Gastrocnemius medialis (tissue), 4 donors: ENCODE measurements around the gene CFAP92. TPM values are rescaled to one million over a fixed set of nuclear protein-coding genes. Genes with fewer than 3 reads are reported as not detected.

Source experiments
- ATAC-seq, 2 donors: fragments of 150-250 bp; one replicate each; pipeline ENCODE4 v1.9.1; 2016
- DNase-seq, 2 donors: peaks; one replicate each; pipeline ENCODE4 v3.0.0-alpha.2; 2019
- H3K27ac ChIP-seq, 4 donors: fragments of 200-600 bp; sonication (generic); 1 replicate in 1 of 4; 2 replicates in 3 of 4; pipeline ENCODE4 v1.5.1; 2016 to 2018; ENCODE audit warnings: mild to moderate bottlenecking in 2 of 4, moderate library complexity in 1 of 4
- H3K27me3 ChIP-seq, 3 donors: fragments of 200-600 bp; sonication (generic) in 2 of 3; 1 replicate in 1 of 3; 2 replicates in 2 of 3; pipeline versions ENCODE4 v1.5.1 to v1.6.0; 2016 to 2019; ENCODE audit warnings: mild to moderate bottlenecking in 1 of 3, moderate library complexity in 1 of 3
- H3K36me3 ChIP-seq, 2 donors: fragments of 200-600 bp; sonication (generic) in 1 of 2; one replicate each; pipeline ENCODE4 v1.5.1; 2017 to 2018
- H3K4me1 ChIP-seq, 2 donors: fragments of 200-600 bp; sonication (generic) in 1 of 2; one replicate each; pipeline ENCODE4 v1.5.1; 2016 to 2017; ENCODE audit warnings: mild to moderate bottlenecking in 2 of 2
- H3K4me3 ChIP-seq, 4 donors: fragments of 200-600 bp; sonication (generic) in 3 of 4; 1 replicate in 1 of 4; 2 replicates in 3 of 4; pipeline ENCODE4 v1.5.1; 2016 to 2019; ENCODE audit warnings: mild to moderate bottlenecking in 2 of 4
- H3K9me3 ChIP-seq, 3 donors: fragments of 200-600 bp; sonication (generic) in 2 of 3; 1 replicate in 1 of 3; 2 replicates in 2 of 3; pipeline ENCODE4 v1.5.1; 2016 to 2019
- CTCF ChIP-seq, 5 experiments: fragments of 450-650 bp in 3 of 5; fragments of 200-600 bp in 2 of 5; sonication (generic) in 2 of 5; IDR thresholded peaks in 4 of 5; conservative IDR thresholded peaks in 1 of 5; 1 replicate in 4 of 5; 2 replicates in 1 of 5; pipeline ENCODE4 v1.5.1; 2016 to 2019; ENCODE audit warnings: antibody characterized with exemption in 5 of 5, mild to moderate bottlenecking in 3 of 5, moderate library complexity in 3 of 5
- POLR2A ChIP-seq, 2 donors: fragments of 450-650 bp; IDR thresholded peaks; one replicate each; pipeline ENCODE4 v1.6.1; 2017; ENCODE audit warnings: antibody characterized with exemption in 2 of 2, mild to moderate bottlenecking in 2 of 2, moderate library complexity in 2 of 2
- in situ Hi-C, 4 donors: fragments of 200-750 bp; cut with MboI; loops; one replicate each; pipeline versions ENCODE4 v1.15.0 to v1.8.0; 2017; ENCODE audit warnings: low sequenced_read_pairs in 4 of 4
- intact Hi-C: fragments of 100-400 bp; cut with DNase I; formaldehyde crosslinking; loops from one replicate; pipeline ENCODE4 v1.15.1; 2023; ENCODE audit warnings: low total_unique reads
- total RNA-seq, 4 donors: library from RNA; depleted of rRNA; stranded (reverse); fragments of >200 nt; gene quantifications; one replicate each; pipeline versions ENCODE4 v1.1.0 to v1.2.3, GENCODE V29; 2016

CFAP92 gene
- total RNA-seq, 4 donors from 2014 or later: 0.07 to 0.34 (median 0.20) TPM; not detected in 1

GRCh38 chr3:128950223-128950938, 43.5 kb downstream of the CFAP92 start:
- H3K4me1 ChIP-seq: no peaks in the 10 kb centered on the region
- no peaks in the 10 kb centered on the region for H3K36me3 ChIP-seq
- TF ChIP-seq POLR2A (IDR thresholded peaks at IDR 0.05): no peak
- no peak for TF ChIP-seq CTCF (IDR thresholded peaks at IDR 0.05 in 4 of 5, conservative IDR thresholded peaks at IDR 0.05 in 1 of 5)
- intact Hi-C loops (no loop called here), in situ Hi-C loops (loop anchor here in 1 of 4 donors (25.0 kb wide), 1 partner anchor 137 kb away; no protein-coding TSS in a partner anchor)
- H3K9me3 ChIP-seq: no peaks in the 10 kb centered on the region
- H3K27ac ChIP-seq: no peak overlapping the region
- no peak overlapping the region for H3K4me3 ChIP-seq
- H3K27me3 ChIP-seq: no peaks in the 10 kb centered on the region
- DNase-seq: no peak
- ATAC-seq: no peak

- TF ChIP-seq POLR2A (IDR thresholded peaks at IDR 0.05) (no peak), CTCF (IDR thresholded peaks at IDR 0.05 in 4 of 5, conservative IDR thresholded peaks at IDR 0.05 in 1 of 5) (no peak)
- Histone ChIP-seq H3K9me3 (no peaks in the 10 kb centered on the region), H3K27ac (no peak overlapping the region), H3K27me3 (no peaks in the 10 kb centered on the region), H3K4me1 (no peaks in the 10 kb centered on the region), H3K36me3 (no peaks in the 10 kb centered on the region), H3K4me3 (no peak overlapping the region)
- in situ Hi-C loops (no loop called here), intact Hi-C loops (no loop called here)
- no peak for ATAC-seq
- no peak for DNase-seq
These were observed 44.7 kb downstream of the CFAP92 start for GRCh38 chr3:128949158-128949557.

- intact Hi-C loops: no loop called here
- in situ Hi-C loops: no loop called here
- no peak overlapping the region for H3K4me3 ChIP-seq
- no peaks in the 10 kb centered on the region for H3K9me3 ChIP-seq
- TF ChIP-seq POLR2A (IDR thresholded peaks at IDR 0.05) (no peak), CTCF (IDR thresholded peaks at IDR 0.05 in 4 of 5, conservative IDR thresholded peaks at IDR 0.05 in 1 of 5) (no peak)
- H3K36me3 ChIP-seq: no peaks in the 10 kb centered on the region
- H3K4me1 ChIP-seq: no peaks in the 10 kb centered on the region
- no peak for ATAC-seq
- H3K27me3 ChIP-seq: no peaks in the 10 kb centered on the region
- H3K27ac ChIP-seq: no peak overlapping the region
- DNase-seq: no peak
These were observed 47.5 kb downstream of the CFAP92 start for GRCh38 chr3:128946411-128946810.

GRCh38 chr3:128945878-128946175, 48.0 kb downstream of the CFAP92 start:
- H3K4me1 ChIP-seq: no peaks in the 10 kb centered on the region
- ATAC-seq: no peak
- intact Hi-C loops: no loop called here
- no peaks in the 10 kb centered on the region for H3K27me3 ChIP-seq
- in situ Hi-C loops: no loop called here
- no peak for DNase-seq
- H3K4me3 ChIP-seq: no peak overlapping the region
- H3K9me3 ChIP-seq: no peaks in the 10 kb centered on the region
- no peaks in the 10 kb centered on the region for H3K36me3 ChIP-seq
- H3K27ac ChIP-seq: no peak overlapping the region
- no peak for TF ChIP-seq POLR2A (IDR thresholded peaks at IDR 0.05)
- no peak for TF ChIP-seq CTCF (IDR thresholded peaks at IDR 0.05 in 4 of 5, conservative IDR thresholded peaks at IDR 0.05 in 1 of 5)
